GM12878 (cell line): Measurements from ENCODE around the gene OLA1.

Experiments
- BCLAF1 ChIP-seq: fragments of 450-650 bp; IDR thresholded peaks from 2 replicates; pipeline ENCODE4 v1.6.1; 2017; ENCODE audit warnings: antibody characterized with exemption, mild to moderate bottlenecking, moderate library complexity
- CHD1 ChIP-seq: IDR thresholded peaks from 2 replicates; pipeline ENCODE4 v1.6.1; 2012; ENCODE audit warnings: low read depth, low read length, improper control_type of control experiment
- CREB1 ChIP-seq: IDR thresholded peaks from 2 replicates; pipeline ENCODE4 v1.6.1; 2012; ENCODE audit warnings: low read depth, mild to moderate bottlenecking, inconsistent platforms
- EZH2 ChIP-seq: IDR thresholded peaks from 2 replicates; pipeline ENCODE4 v1.6.1; 2012; ENCODE audit warnings: low read depth, mild to moderate bottlenecking, control low read depth, inconsistent platforms, low read length, borderline replicate concordance; ENCODE audit not compliant: control insufficient read depth
- FOXM1 ChIP-seq: IDR thresholded peaks from 2 replicates; pipeline ENCODE4 v1.6.1; 2012; ENCODE audit warnings: low read depth, mild to moderate bottlenecking, inconsistent platforms, low read length, moderate library complexity
- JUND ChIP-seq: IDR thresholded peaks from 2 replicates; pipeline ENCODE4 v1.6.1; 2012; ENCODE audit warnings: low read depth, mild to moderate bottlenecking, low read length, improper control_type of control experiment, moderate library complexity
- KDM1A ChIP-seq: fragments of 200-600 bp; sonication (generic); IDR thresholded peaks from 2 replicates; pipeline ENCODE4 v1.6.1; 2016; ENCODE audit warnings: borderline replicate concordance
- MAX ChIP-seq: IDR thresholded peaks from 2 replicates; pipeline ENCODE4 v1.6.1; 2012; ENCODE audit warnings: low read depth, low read length, improper control_type of control experiment
- MEF2B ChIP-seq: fragments of 450-650 bp; IDR thresholded peaks from 2 replicates; pipeline ENCODE4 v1.6.1; 2018; ENCODE audit warnings: mild to moderate bottlenecking, moderate library complexity; ENCODE audit not compliant: partially characterized antibody, poor library complexity, severe bottlenecking
- POLR2A ChIP-seq: IDR thresholded peaks from 2 replicates; pipeline ENCODE4 v1.6.1; 2011; ENCODE audit warnings: low read depth, mild to moderate bottlenecking, low read length
- POLR2AphosphoS5 ChIP-seq: IDR thresholded peaks from 2 replicates; pipeline ENCODE4 v1.6.1; 2011; ENCODE audit warnings: mild to moderate bottlenecking, low read length, inconsistent platforms
- REST ChIP-seq: IDR thresholded peaks from 2 replicates; pipeline ENCODE4 v1.6.1; 2012; ENCODE audit warnings: mild to moderate bottlenecking, low read depth, low read length
- SP1 ChIP-seq: IDR thresholded peaks from one replicate; pipeline ENCODE4 v1.6.1; 2011; ENCODE audit warnings: low read depth, low read length
- ZNF274 ChIP-seq: IDR thresholded peaks from one replicate; pipeline ENCODE4 v1.8.0; 2011; ENCODE audit not compliant: insufficient read length, insufficient read depth

GRCh38 chr2:174063492-174064092, 184.7 kb downstream of the OLA1 start:
- TF ChIP-seq CHD1 (no peak), POLR2AphosphoS5 (no peak), EZH2 (no peak), JUND (no peak), CREB1 (no peak), REST (no peak), FOXM1 (no peak), POLR2A (no peak), ZNF274 (no peak), SP1 (no peak), MEF2B (no peak), MAX (no peak), BCLAF1 (no peak), KDM1A (no peak)
